Measurements from ENCODE around the gene DHX34.

DHX34 gene

DNA sequence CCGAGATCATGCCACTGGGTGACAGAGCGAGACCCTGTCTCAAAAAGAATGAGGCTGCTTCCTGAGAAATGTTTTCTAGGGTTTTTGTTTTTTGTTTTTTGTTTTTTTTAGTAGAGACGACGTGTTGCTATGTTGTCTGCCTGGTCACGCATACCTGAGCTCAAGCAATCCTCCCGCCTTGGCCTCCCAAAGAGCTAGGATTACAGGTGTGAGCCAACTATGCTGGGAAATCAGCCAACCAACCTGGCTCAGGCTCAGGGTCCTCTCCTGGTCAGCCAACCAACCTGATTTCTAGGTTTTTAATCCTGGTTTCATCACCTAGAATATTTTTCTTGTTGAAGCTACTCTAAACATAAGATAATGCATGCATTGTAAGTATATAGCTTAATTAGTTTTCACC, 7.8 kb downstream of the DHX34 start:
- 0 out of 2 replicates have a peak, but pooled peaks have one; percentile 3 for TF ChIP-seq RAD21 (IDR thresholded peaks at IDR 0.05; ENCODE audit: low read depth)
- peak; percentile 94 for TF ChIP-seq TCF12 (IDR thresholded peaks at IDR 0.05; ENCODE audit: low read depth)
- TF ChIP-seq, protein P1, sequence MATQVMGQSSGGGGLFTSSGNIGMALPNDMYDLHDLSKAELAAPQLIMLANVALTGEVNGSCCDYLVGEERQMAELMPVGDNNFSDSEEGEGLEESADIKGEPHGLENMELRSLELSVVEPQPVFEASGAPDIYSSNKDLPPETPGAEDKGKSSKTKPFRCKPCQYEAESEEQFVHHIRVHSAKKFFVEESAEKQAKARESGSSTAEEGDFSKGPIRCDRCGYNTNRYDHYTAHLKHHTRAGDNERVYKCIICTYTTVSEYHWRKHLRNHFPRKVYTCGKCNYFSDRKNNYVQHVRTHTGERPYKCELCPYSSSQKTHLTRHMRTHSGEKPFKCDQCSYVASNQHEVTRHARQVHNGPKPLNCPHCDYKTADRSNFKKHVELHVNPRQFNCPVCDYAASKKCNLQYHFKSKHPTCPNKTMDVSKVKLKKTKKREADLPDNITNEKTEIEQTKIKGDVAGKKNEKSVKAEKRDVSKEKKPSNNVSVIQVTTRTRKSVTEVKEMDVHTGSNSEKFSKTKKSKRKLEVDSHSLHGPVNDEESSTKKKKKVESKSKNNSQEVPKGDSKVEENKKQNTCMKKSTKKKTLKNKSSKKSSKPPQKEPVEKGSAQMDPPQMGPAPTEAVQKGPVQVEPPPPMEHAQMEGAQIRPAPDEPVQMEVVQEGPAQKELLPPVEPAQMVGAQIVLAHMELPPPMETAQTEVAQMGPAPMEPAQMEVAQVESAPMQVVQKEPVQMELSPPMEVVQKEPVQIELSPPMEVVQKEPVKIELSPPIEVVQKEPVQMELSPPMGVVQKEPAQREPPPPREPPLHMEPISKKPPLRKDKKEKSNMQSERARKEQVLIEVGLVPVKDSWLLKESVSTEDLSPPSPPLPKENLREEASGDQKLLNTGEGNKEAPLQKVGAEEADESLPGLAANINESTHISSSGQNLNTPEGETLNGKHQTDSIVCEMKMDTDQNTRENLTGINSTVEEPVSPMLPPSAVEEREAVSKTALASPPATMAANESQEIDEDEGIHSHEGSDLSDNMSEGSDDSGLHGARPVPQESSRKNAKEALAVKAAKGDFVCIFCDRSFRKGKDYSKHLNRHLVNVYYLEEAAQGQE (IDR thresholded peaks at IDR 0.05; ENCODE audit: low read depth), result no peak
- TF ChIP-seq CEBPB (IDR thresholded peaks at IDR 0.05), result peak; percentile 71
- peak; percentile 99 for TF ChIP-seq NFIC (IDR thresholded peaks at IDR 0.05)
- no peak for TF ChIP-seq EGR1 (IDR thresholded peaks at IDR 0.05)
- peak; percentile 89 for TF ChIP-seq EP300 (IDR thresholded peaks at IDR 0.05; ENCODE audit: borderline replicate concordance)
- peak; percentile 58; the same call in 1 of the 2 replicates for TF ChIP-seq FOXM1 (IDR thresholded peaks at IDR 0.05; ENCODE audit: borderline replicate concordance, low read depth)
- no peak for TF ChIP-seq TAF1 (IDR thresholded peaks at IDR 0.05; ENCODE audit: low read depth)
- TF ChIP-seq TEAD4 (IDR thresholded peaks at IDR 0.05), result peak; percentile 98
- no peak for TF ChIP-seq ZBTB7A (IDR thresholded peaks at IDR 0.05; ENCODE audit: low read depth)
- TF ChIP-seq USF1 (IDR thresholded peaks at IDR 0.05), result 0 out of 2 replicates have a peak, but pooled peaks have one; percentile 36
- TF ChIP-seq YY1 (IDR thresholded peaks at IDR 0.05; ENCODE audit: low read depth), result 0 out of 2 replicates have a peak, but pooled peaks have one; percentile 25
- TF ChIP-seq, protein P2, sequence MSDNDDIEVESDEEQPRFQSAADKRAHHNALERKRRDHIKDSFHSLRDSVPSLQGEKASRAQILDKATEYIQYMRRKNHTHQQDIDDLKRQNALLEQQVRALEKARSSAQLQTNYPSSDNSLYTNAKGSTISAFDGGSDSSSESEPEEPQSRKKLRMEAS (IDR thresholded peaks at IDR 0.05), result peak; percentile 70
- no peak for TF ChIP-seq CREB1 (IDR thresholded peaks at IDR 0.05; ENCODE audit: low read depth)

DNA sequence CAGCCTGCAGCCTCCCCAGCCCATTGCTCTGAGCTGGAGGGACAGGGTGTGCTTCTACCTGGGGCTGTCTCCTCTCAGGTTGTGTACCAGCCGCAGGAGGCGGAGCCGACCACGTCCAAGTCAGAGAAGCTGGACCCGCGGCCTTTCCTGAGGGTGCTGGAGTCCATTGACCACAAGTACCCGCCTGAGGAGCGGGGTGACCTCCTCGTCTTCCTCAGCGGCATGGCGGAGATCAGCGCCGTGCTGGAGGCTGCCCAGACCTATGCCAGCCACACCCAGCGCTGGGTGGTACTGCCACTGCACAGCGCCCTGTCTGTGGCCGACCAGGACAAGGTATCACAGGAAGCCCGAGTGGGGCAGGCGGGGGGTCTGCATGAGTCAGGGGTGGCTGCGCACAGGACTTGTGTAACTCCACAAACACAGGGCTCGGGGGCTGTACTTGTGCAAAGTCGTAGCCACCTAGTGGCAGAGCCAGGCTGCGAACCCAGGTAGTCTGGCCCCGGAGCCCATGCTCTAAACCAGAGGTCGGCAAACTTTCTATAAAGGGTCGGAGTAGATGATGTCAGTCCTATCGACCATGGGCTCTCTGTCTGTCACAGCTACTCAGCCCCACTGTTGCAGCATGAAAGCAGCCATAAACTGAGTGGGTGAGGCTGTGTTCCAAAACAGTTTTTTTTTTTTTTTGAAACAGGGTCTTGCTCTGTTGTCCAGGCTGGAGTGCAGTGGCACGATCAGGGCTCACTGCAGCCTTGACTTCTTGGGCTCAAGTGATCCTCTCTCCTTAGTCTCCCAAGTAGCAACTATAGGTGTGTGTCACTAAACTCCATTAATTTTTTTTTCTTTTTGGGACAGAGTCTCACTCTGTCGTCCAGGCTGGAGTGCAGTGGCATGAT, 8.9 kb downstream of the DHX34 start:
- no peak for TF ChIP-seq TCF12 (IDR thresholded peaks at IDR 0.05; ENCODE audit: low read depth)
- no peak for TF ChIP-seq RAD21 (IDR thresholded peaks at IDR 0.05; ENCODE audit: low read depth)
- TF ChIP-seq ZBTB7A (IDR thresholded peaks at IDR 0.05; ENCODE audit: low read depth), result no peak
- TF ChIP-seq CREB1 (IDR thresholded peaks at IDR 0.05; ENCODE audit: low read depth), result no peak
- TF ChIP-seq EGR1 (IDR thresholded peaks at IDR 0.05), result no peak
- no peak for TF ChIP-seq EP300 (IDR thresholded peaks at IDR 0.05; ENCODE audit: borderline replicate concordance)
- TF ChIP-seq, protein P1 (IDR thresholded peaks at IDR 0.05; ENCODE audit: low read depth), result no peak
- no peak for TF ChIP-seq YY1 (IDR thresholded peaks at IDR 0.05; ENCODE audit: low read depth)
- no peak for TF ChIP-seq CEBPB (IDR thresholded peaks at IDR 0.05)
- TF ChIP-seq TEAD4 (IDR thresholded peaks at IDR 0.05), result no peak
- TF ChIP-seq USF1 (IDR thresholded peaks at IDR 0.05), result no peak
- TF ChIP-seq TAF1 (IDR thresholded peaks at IDR 0.05; ENCODE audit: low read depth), result no peak
- TF ChIP-seq FOXM1 (IDR thresholded peaks at IDR 0.05; ENCODE audit: borderline replicate concordance, low read depth), result no peak
- no peak for TF ChIP-seq NFIC (IDR thresholded peaks at IDR 0.05)
- TF ChIP-seq, protein P2 (IDR thresholded peaks at IDR 0.05), result no peak

DNA sequence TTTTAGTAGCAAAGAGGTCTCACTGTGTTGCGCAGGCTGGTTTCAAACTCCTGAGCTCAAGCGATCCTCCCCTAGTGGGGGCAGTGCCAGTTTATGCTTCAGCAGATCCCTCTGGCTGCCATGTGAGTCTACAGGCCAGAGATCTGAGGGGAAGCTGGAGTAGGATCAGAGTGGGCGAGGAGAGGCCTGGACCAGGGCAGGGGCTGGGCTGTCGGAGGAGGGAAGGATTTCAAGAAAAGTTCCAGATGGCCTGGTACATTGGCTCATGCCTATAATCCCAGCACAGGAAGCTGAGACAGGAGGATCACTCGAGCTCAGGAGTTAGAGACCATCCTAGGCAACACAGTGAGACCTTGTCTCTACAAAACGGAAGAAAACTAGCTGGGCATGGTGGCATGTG, 9.8 kb downstream of the DHX34 start:
- TF ChIP-seq, protein P1 (IDR thresholded peaks at IDR 0.05; ENCODE audit: low read depth), result no peak
- no peak for TF ChIP-seq ZBTB7A (IDR thresholded peaks at IDR 0.05; ENCODE audit: low read depth)
- no peak for TF ChIP-seq YY1 (IDR thresholded peaks at IDR 0.05; ENCODE audit: low read depth)
- TF ChIP-seq RAD21 (IDR thresholded peaks at IDR 0.05; ENCODE audit: low read depth), result no peak
- no peak for TF ChIP-seq TAF1 (IDR thresholded peaks at IDR 0.05; ENCODE audit: low read depth)
- TF ChIP-seq, protein P2 (IDR thresholded peaks at IDR 0.05), result no peak
